Measurements from ENCODE around the gene SHC2. TPM values are rescaled to one million over a fixed set of nuclear protein-coding genes. Genes with fewer than 3 reads are reported as not detected.

The SHC2 gene
- total and polyA plus RNA-seq, 2 of the 13 experiments (the other 11 are each of a cell fraction or from before 2014, with no cell fraction given) = 9.0 to 18.3 TPM

DNA sequence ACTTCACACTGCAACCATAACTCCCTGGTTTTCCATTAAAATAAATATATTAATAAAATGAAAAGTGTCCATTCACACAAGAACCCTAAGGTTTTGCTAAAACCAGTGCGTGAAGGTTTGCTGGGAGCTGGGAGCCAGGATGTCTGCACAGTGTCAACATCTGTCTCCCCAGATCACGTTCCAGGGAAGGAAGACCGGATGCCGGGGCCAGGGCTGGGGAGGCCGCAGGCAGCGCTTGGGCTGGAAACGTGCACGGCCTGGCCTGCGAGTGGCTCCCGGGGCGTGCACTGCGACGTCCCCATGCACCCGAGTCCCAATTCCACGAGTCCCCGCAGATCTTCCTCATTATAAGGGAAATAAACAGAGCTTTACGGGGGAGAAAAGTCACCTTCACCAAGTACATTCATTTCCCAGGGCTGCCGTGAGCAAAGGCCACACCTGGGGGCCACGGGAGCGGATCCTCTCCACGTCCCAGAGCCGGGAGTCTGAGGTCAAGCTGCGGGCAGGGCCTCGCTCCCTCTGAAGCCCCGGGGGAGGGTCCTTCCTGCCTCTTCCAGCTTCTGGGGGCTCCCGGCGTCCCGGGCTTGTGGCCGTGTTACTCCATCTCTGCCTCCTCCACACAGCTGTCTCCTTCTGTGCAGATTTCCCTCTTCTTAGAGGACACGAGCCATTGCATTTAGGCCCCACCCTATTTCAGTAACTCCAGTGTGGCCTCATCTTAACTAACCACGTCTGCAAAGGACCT lies 12.8 kb downstream of the SHC2 start:
- H3K9ac ChIP-seq (ENCODE audit: insufficient read depth, low read depth, low read length) = no peak overlapping the region
- ChIA-PET CTCF (ENCODE audit: low intra/inter-chr PET ratio, low total read pairs) (no interaction called here), POLR2A (interaction anchor here (0.6 kb wide), 1 partner anchor 22 kb away, joined by 3 read pairs; no protein-coding TSS in a partner anchor)
- DNase-seq (ENCODE audit: low spot score) (no peak), ATAC-seq (no peak; the same call in 2 of the 3 replicates), FAIRE-seq (no peak)
- in situ Hi-C loops (cut with HindIII; ENCODE audit: extremely low pct_ligation_motif_present, low pct_unique_long_range_greater_than_20kb) = no loop called here
- no TSS peak for BruUV-seq (replicated peaks)
- H3K27me3 ChIP-seq (ENCODE audit: control insufficient read depth in 1 of 2, insufficient read depth in 2 of 2, low read length in 2 of 2) = no peaks in the 10 kb centered on the region
- H3K79me2 ChIP-seq (ENCODE audit: insufficient read depth, low read length) = no peaks in the 10 kb centered on the region
- no peaks in the 10 kb centered on the region for H3K9me3 ChIP-seq (ENCODE audit: low read length)
- no peaks in the 10 kb centered on the region for H3K36me3 ChIP-seq (replicated peaks in 1 of 2; ENCODE audit: control insufficient read depth in 1 of 2, insufficient read depth in 2 of 2, low read length in 2 of 2)
- WGBS (ENCODE audit: low lambda C conversion rate) = 82% methylated on average over 23 of the region's 31 CpGs
- H3K4me1 ChIP-seq (ENCODE audit: insufficient read depth, low read length) = no peaks in the 10 kb centered on the region
- H2AFZ ChIP-seq (ENCODE audit: low read length) = no peak overlapping the region
- intact Hi-C loops (cut with micrococcal nuclease; ENCODE audit: unreplicated experiment) = no loop called here
- TF ChIP-seq, protein P1, sequence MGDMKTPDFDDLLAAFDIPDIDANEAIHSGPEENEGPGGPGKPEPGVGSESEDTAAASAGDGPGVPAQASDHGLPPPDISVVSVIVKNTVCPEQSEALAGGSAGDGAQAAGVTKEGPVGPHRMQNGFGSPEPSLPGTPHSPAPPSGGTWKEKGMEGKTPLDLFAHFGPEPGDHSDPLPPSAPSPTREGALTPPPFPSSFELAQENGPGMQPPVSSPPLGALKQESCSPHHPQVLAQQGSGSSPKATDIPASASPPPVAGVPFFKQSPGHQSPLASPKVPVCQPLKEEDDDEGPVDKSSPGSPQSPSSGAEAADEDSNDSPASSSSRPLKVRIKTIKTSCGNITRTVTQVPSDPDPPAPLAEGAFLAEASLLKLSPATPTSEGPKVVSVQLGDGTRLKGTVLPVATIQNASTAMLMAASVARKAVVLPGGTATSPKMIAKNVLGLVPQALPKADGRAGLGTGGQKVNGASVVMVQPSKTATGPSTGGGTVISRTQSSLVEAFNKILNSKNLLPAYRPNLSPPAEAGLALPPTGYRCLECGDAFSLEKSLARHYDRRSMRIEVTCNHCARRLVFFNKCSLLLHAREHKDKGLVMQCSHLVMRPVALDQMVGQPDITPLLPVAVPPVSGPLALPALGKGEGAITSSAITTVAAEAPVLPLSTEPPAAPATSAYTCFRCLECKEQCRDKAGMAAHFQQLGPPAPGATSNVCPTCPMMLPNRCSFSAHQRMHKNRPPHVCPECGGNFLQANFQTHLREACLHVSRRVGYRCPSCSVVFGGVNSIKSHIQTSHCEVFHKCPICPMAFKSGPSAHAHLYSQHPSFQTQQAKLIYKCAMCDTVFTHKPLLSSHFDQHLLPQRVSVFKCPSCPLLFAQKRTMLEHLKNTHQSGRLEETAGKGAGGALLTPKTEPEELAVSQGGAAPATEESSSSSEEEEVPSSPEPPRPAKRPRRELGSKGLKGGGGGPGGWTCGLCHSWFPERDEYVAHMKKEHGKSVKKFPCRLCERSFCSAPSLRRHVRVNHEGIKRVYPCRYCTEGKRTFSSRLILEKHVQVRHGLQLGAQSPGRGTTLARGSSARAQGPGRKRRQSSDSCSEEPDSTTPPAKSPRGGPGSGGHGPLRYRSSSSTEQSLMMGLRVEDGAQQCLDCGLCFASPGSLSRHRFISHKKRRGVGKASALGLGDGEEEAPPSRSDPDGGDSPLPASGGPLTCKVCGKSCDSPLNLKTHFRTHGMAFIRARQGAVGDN (CRISPR knock-in tag; IDR thresholded peaks at IDR 0.05) = peak; percentile 37
- no peak for TF ChIP-seq DMAP1 (CRISPR knock-in tag; IDR thresholded peaks at IDR 0.05)
- H3K4me2 ChIP-seq (ENCODE audit: low read depth, low read length) = no peak overlapping the region
- no peak overlapping the region for H3K4me3 ChIP-seq (replicated peaks in 1 of 3; ENCODE audit: insufficient read depth in 1 of 3, low read depth in 2 of 3, low read length in 3 of 3)
- peaks cover 8% of the 10 kb centered on the region; the same call in 1 of the 2 replicates for H4K20me1 ChIP-seq (ENCODE audit: insufficient read depth, low read length)
- no peak overlapping the region for H3K27ac ChIP-seq (ENCODE audit: extremely low read length, insufficient read depth, low read length)

DNA sequence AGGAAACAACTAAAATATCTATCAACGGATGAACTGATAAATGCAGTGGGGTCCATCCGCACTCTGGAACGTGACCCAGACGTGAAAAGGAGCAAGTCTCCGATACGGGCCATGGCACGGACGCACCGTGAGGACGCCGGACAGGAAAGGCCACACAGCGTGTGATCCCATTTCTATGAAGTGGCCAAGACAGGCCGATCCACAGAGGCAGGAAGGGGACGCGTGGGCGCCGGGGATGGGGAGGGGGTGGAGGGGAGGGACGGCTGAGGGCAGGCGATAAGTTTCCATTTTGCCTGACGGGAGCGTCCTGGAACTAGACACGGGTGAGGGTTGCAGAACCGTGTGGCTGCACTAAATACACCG lies 13.8 kb downstream of the SHC2 start:
- no TSS peak for BruUV-seq (replicated peaks)
- 96% methylated on average over 24 of the region's 24 CpGs for WGBS (ENCODE audit: low lambda C conversion rate)
- in situ Hi-C loops (cut with HindIII; ENCODE audit: extremely low pct_ligation_motif_present, low pct_unique_long_range_greater_than_20kb) = no loop called here
- H3K36me3 ChIP-seq (replicated peaks in 1 of 2; ENCODE audit: control insufficient read depth in 1 of 2, insufficient read depth in 2 of 2, low read length in 2 of 2) = no peaks in the 10 kb centered on the region
- ChIA-PET POLR2A (no interaction called here), CTCF (ENCODE audit: low intra/inter-chr PET ratio, low total read pairs) (no interaction called here)
- no peaks in the 10 kb centered on the region for H3K27me3 ChIP-seq (ENCODE audit: control insufficient read depth in 1 of 2, insufficient read depth in 2 of 2, low read length in 2 of 2)
- intact Hi-C loops (cut with micrococcal nuclease; ENCODE audit: unreplicated experiment) = no loop called here
- FAIRE-seq (no peak), DNase-seq (ENCODE audit: low spot score) (no peak), ATAC-seq (no peak)
- no peaks in the 10 kb centered on the region for H3K4me1 ChIP-seq (ENCODE audit: insufficient read depth, low read length)
- TF ChIP-seq FIP1L1 (IDR thresholded peaks at IDR 0.05; ENCODE audit: borderline replicate concordance, insufficient read depth, low read depth, low read length) = no peak
- TF ChIP-seq TEAD3 (CRISPR knock-in tag; optimal IDR thresholded peaks at IDR 0.05; ENCODE audit: borderline replicate concordance) = no peak
- TF ChIP-seq KLF6 (CRISPR knock-in tag; IDR thresholded peaks at IDR 0.05) = no peak
- TF ChIP-seq RORA (CRISPR knock-in tag; IDR thresholded peaks at IDR 0.05) = no peak
- TF ChIP-seq MAF1 (CRISPR knock-in tag; IDR thresholded peaks at IDR 0.05; ENCODE audit: borderline replicate concordance) = no peak
- no peak overlapping the region for H3K4me3 ChIP-seq (replicated peaks in 1 of 3; ENCODE audit: insufficient read depth in 1 of 3, low read depth in 2 of 3, low read length in 3 of 3)
- no peaks in the 10 kb centered on the region for H3K9me3 ChIP-seq (ENCODE audit: low read length)
- H2AFZ ChIP-seq (ENCODE audit: low read length) = no peak overlapping the region
- no peaks in the 10 kb centered on the region for H3K79me2 ChIP-seq (ENCODE audit: insufficient read depth, low read length)
- no peak overlapping the region for H3K9ac ChIP-seq (ENCODE audit: insufficient read depth, low read depth, low read length)
- H4K20me1 ChIP-seq (ENCODE audit: insufficient read depth, low read length) = peaks cover 8% of the 10 kb centered on the region; the same call in 1 of the 2 replicates
- no peak overlapping the region for H3K27ac ChIP-seq (ENCODE audit: extremely low read length, insufficient read depth, low read length)
- H3K4me2 ChIP-seq (ENCODE audit: low read depth, low read length) = no peak overlapping the region
